GM12872 (cell line): ENCODE results near the gene FARSB.
A peak's percentile ranks its signal among the peaks of the same experiment; 100 is the strongest.

Experiments
- TF ChIP-seq, protein P1 (sequence below): IDR thresholded peaks from 3 replicates; pipeline ENCODE4 v1.5.1; 2011; ENCODE audit warnings: low read depth, mild to moderate bottlenecking, low read length, moderate library complexity; ENCODE audit not compliant: insufficient read depth

Gene FARSB

DNA sequence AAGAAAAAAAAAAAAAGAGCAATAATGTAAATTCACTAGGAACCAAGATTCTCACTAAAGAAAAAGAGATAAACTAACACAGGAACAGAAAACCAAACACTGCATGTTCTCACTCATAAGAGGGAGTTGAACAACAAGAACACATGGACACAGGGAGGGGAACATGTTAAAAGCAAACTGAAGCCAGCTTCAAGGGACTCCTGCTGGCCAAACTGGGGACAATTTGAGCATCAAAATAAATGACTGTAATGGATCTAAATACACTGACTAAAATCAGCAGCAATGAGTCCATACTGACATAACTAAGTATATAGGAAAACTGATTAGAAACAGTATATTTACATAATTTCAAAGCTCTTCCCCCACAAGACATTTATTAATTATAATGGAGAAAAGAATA, 73.0 kb downstream of the FARSB start:
- TF ChIP-seq, protein P1, sequence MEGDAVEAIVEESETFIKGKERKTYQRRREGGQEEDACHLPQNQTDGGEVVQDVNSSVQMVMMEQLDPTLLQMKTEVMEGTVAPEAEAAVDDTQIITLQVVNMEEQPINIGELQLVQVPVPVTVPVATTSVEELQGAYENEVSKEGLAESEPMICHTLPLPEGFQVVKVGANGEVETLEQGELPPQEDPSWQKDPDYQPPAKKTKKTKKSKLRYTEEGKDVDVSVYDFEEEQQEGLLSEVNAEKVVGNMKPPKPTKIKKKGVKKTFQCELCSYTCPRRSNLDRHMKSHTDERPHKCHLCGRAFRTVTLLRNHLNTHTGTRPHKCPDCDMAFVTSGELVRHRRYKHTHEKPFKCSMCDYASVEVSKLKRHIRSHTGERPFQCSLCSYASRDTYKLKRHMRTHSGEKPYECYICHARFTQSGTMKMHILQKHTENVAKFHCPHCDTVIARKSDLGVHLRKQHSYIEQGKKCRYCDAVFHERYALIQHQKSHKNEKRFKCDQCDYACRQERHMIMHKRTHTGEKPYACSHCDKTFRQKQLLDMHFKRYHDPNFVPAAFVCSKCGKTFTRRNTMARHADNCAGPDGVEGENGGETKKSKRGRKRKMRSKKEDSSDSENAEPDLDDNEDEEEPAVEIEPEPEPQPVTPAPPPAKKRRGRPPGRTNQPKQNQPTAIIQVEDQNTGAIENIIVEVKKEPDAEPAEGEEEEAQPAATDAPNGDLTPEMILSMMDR = peak; percentile 27; the same call in 1 of the 3 replicates

DNA sequence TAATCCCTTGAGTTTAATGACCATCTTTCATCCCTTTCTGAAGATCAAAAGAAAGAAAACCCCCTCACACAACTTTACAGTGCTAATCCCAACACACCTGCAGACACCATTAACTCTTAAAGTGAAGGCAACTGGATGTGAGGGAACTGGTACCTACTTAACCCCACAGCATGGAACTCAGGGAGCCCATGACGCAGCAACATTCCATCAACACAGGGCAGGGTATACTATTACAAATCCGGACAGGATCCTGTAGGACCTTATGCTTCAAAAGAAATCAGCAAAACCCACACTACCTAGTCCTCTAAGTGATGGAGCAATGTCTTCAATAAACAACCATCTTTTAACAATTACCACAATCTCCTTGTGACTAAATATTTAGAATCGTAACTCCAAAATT, 78.6 kb downstream of the FARSB start:
- TF ChIP-seq, protein P1 = no peak

DNA sequence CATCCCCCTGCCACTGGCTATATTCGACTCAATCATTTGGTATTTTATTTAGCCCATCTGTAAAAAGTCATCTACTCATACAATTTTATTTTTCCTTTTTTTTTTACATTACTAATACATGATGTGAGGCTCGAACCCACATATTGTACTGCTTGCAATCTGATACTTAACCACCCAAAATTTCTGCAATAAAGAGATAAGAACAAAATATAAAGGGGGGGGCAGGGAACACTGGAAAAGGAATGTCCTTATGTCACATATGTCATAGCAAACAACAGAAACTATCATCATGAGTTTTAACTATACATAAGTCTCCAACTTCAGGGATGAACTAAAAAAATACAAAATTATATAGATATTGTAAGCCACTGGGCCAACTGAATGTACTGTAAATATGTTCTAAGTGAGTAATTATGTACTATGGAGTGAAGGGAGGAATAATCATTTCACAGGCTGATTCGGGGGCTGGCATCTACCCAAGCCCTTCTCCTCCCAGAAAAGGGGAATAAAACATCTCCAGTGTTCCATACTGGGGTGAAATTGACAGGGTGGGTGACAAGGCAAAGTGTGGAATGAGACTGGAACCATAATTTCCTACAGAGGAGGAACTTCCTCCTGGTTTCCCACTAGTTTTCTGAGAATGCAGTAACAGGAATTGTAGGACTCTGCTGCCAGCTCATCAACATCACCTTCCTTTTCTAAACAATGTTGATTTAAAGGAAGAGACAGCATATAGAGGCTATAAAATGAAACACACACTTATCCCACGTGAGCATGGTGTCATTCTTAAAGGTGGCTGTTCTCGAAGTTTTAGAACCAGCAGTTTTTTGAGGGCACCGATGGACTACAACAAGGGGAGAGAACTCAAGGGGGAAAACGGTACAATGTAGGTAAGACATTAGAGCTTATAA, 79.5 kb downstream of the FARSB start:
- TF ChIP-seq, protein P1 = no peak

DNA sequence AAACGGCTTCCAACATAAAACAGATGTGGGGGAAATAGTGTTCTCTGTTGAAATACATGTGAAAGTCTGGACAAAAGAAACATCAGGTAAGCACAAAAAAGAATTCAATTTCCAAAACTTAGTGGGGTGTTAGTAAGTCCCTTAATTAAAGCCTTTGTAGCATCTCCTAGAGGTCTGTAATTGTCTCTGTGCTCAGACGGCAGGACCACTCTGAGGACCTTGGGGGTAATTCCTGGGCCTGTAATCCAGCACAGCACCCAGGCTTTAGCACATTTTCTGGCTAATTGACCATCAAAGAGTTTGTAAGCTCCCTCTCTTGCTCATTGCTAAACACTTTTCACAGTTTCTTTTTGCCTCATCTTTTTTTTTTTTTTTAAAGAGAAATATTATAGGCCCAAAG, 80.3 kb downstream of the FARSB start:
- TF ChIP-seq, protein P1 = no peak

DNA sequence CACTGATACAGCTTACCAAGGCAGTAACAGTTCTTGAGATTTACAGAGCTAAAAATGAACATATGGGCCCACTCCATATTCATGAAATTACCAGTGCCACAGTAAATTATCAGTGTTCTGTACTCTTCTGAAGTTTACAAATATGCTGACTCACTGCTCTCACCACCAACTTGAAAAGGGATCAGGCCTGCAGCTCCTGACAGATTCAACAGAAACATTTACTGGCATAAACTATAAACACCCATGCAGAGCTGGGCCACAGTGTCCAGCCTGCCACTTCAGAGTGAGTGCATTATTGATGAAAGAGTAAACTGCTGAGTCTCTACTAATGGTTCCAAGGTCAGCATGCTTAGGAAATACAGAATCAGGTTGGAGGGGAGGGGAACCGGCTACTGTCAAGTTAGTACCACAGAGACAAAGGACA, 83.1 kb downstream of the FARSB start:
- TF ChIP-seq, protein P1 = no peak

DNA sequence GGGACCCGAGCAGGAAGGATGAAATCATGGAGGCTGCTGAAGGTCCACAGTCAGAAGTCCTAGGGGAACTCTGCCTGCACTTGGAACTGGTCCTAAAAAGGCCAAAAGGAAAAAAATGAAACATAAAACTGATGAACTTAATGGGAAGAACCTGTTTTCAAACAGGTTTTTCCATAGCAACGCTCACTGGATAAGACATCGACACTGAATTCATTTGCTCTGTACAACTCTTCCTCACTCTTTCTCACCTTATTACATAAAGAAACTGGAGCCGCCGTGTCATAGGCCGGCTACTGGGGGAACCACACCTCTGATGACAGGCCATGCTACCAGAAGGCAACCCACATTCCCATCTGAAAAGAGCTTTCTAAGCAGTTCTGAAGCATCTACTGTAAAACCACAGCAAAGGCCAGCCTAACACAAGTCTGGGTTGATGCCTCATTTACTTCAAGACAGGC, 83.6 kb downstream of the FARSB start:
- TF ChIP-seq, protein P1 = no peak

DNA sequence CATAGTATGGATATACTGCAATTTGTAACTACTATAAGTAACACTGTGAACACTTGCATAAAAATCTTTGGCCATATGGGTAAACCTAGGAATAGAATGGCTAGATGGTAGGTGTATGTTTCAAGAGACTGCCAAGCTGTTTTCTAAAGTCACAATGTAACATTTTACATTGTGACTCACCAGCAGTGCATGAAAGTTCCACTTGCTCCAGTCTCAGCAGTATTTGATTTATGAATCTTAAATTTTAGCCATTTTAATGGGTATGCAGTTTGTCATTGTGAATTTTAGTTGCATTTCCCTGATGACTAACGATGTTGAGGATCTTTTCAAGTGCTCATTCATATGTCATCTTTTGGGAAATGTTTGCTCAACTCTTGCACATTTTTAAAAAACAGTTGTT, 86.1 kb downstream of the FARSB start:
- TF ChIP-seq, protein P1 = no peak
